Esophagus (tissue), 2 donors: ENCODE data around the gene XXYLT1. TPM values are rescaled to one million over a fixed set of nuclear protein-coding genes. Genes with fewer than 3 reads are reported as not detected.
"Not testable (repeated sequence)": the region's sequence is repeated elsewhere in the genome, so short reads cannot be mapped to it uniquely, and the experiment has no call there.

ENCODE experiments used
- H3K27ac ChIP-seq, 2 donors: one replicate each; pipeline ENCODE4 v1.5.1; 2013; ENCODE audit warnings: low read depth in 2 of 2, mild to moderate bottlenecking in 2 of 2, inconsistent platforms in 1 of 2, low read length in 1 of 2, moderate library complexity in 1 of 2
- H3K27me3 ChIP-seq, 2 donors: one replicate each; pipeline ENCODE4 v1.6.1; 2013; ENCODE audit warnings: low read length in 2 of 2, control low read depth in 1 of 2, mild to moderate bottlenecking in 1 of 2; ENCODE audit not compliant: insufficient read depth in 2 of 2, control insufficient read depth in 1 of 2
- H3K36me3 ChIP-seq, 2 donors: one replicate each; pipeline ENCODE4 v1.6.1; 2013; ENCODE audit warnings: low read length in 1 of 2; ENCODE audit not compliant: control insufficient read depth in 2 of 2, insufficient read depth in 2 of 2
- H3K4me1 ChIP-seq, 2 donors: one replicate each; pipeline ENCODE4 v1.6.1; 2013; ENCODE audit warnings: low read length in 1 of 2; ENCODE audit not compliant: control insufficient read depth in 2 of 2, insufficient read depth in 2 of 2
- H3K4me3 ChIP-seq, 2 donors: one replicate each; pipeline ENCODE4 v1.5.1; 2013; ENCODE audit warnings: low read length in 2 of 2, mild to moderate bottlenecking in 2 of 2, low read depth in 1 of 2, moderate library complexity in 1 of 2
- H3K9me3 ChIP-seq, 2 donors: one replicate each; pipeline ENCODE4 v1.6.1; 2013; ENCODE audit warnings: mild to moderate bottlenecking in 2 of 2, low read depth in 1 of 2, low read length in 1 of 2, moderate library complexity in 1 of 2; ENCODE audit not compliant: control insufficient read depth in 2 of 2, insufficient read depth in 1 of 2
- WGBS, 2 donors: extraction: QIAGEN DNeasy Blood & Tissue Kit; methylation state at CpG; one replicate each; pipeline ENCODE4 v1.1.7; 2013; 5-methylcytosine and 5-hydroxymethylcytosine counted together
- polyA plus RNA-seq, 2 donors: library from polyadenylated mRNA; stranded (reverse); fragments of 200-250 nt; gene quantifications; one replicate each; pipeline ENCODE4 v1.2.3, GENCODE V29; 2013
- donor health status: healthy with polysubstance abuse.
- donor health status: Bipolar disorder and iron deficiency.

The XXYLT1 gene
- polyA plus RNA-seq, 2 donors = 10.2 to 10.4 TPM

DNA sequence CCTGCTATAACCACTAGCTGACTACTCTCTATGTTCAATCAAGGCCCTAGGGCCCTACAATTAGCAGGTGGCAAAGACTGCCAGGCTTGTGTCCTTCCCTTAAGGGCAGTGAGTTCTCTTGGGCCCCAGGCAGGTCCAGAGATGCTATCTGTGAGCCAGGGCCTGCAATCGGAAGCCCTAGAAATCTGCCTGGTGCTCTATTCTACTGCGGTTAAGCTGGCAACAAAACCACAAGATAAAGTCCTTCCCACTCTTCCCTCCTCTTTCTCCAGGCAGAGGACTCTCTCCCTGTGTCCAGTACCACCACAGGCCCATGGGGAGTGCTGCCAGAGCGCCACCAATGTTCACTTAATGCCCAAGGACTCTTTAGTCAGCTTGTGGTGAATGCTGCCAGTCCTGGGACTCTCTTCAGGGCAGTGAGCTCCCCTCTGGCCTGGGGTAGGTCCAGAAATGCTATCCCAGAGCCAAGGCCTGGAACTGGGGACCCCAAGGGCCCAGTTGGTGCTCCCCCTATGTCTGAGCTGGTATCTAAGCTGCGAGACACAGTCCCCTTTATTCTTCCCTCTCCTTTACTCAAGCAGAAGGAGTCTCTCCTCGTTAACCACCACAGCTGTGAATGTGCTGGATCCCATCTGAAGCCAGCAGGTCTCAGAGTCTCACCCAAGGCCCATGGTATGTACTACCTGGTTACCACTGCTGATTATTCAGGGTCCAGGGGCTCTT lies 34.7 kb downstream of the XXYLT1 start:
- no peaks in the 10 kb centered on the region for H3K27me3 ChIP-seq
- WGBS, 2 donors = 97 to 99% methylated on average over 5 of the region's 5 CpGs
- H3K4me3 ChIP-seq = no peak overlapping the region
- H3K27ac ChIP-seq = no peak overlapping the region
- H3K4me1 ChIP-seq = peaks cover 5 to 17% of the 10 kb centered on the region in 2 donors
- H3K36me3 ChIP-seq = no peaks in the 10 kb centered on the region
- H3K9me3 ChIP-seq = peaks cover 0 to 10% of the 10 kb centered on the region in 2 donors

DNA sequence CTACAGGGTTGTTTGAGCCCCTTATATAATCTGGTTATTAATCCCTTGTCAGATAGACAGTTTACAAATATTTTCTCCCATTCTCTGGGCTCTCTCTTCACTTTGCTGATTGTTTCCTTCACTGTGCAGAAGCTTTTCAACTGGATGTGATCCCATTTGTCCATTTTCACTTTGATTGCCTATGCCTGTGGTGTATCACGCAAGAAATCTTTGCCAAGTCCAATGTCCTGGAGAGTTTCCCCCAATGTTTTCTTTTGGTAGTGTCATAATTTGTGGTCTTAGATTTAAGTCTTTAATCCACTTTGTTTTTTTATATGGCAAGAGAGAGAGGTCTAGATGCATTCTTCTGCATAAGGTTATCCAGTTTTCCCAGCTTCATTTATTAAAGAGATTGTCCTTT lies 40.7 kb downstream of the XXYLT1 start:
- no peaks in the 10 kb centered on the region for H3K36me3 ChIP-seq
- no peaks in the 10 kb centered on the region for H3K27me3 ChIP-seq
- WGBS, 2 donors = 89 to 100% methylated on average over 1 of the region's 1 CpG
- H3K9me3 ChIP-seq = no peaks in the 10 kb centered on the region
- no peak overlapping the region for H3K27ac ChIP-seq
- peaks cover 0 to 3% of the 10 kb centered on the region in 2 donors for H3K4me1 ChIP-seq
- no peak overlapping the region for H3K4me3 ChIP-seq

- H3K27me3 ChIP-seq, H3K4me3 ChIP-seq, H3K36me3 ChIP-seq, H3K4me1 ChIP-seq, H3K9me3 ChIP-seq, H3K27ac ChIP-seq: not testable (repeated sequence)
- WGBS, 2 donors = 96 to 100% methylated on average over 5 of the region's 5 CpGs
Observed at GRCh38 chr3:195228886-195229285, 42.1 kb downstream of the XXYLT1 start.

- WGBS, 2 donors = 82 to 93% methylated on average over 6 of the region's 6 CpGs
- no peak overlapping the region for H3K27ac ChIP-seq
- peaks cover 0 to 3% of the 10 kb centered on the region in 2 donors for H3K4me1 ChIP-seq
- H3K4me3 ChIP-seq = no peak overlapping the region
- H3K27me3 ChIP-seq = no peaks in the 10 kb centered on the region
- H3K9me3 ChIP-seq = no peaks in the 10 kb centered on the region
- no peaks in the 10 kb centered on the region for H3K36me3 ChIP-seq
Observed at GRCh38 chr3:195227871-195228270, 43.1 kb downstream of the XXYLT1 start.

DNA sequence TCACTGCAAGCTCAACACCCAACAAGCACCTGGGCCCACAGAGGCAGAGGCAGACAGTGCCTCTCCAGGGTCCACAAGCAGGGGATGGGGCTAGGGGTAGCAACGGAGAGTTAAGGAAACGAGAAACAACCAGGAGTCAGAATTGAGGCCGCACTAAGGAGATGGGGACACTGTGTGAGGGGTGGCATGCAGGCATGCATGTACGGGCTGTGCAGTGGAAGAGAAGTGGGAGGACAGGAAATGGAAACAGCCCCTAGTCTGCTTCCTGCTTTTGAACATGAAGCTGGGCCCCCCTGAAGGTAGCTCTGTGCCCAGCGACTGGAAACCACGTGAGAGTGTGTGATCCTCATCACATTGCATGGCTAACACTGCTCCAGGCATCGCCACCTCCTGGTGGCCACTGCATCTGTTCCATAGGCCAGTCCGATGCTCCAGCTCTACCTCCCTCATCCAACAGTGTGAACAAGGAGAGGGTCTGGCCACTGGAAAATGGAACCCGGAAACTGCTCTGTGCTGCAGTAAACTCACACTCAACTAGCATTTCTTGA lies 44.0 kb downstream of the XXYLT1 start:
- no peaks in the 10 kb centered on the region for H3K27me3 ChIP-seq
- no peaks in the 10 kb centered on the region for H3K9me3 ChIP-seq
- H3K4me3 ChIP-seq = no peak overlapping the region
- WGBS, 2 donors = 70 to 74% methylated on average over 9 of the region's 9 CpGs
- no peak overlapping the region for H3K27ac ChIP-seq
- peaks cover 0 to 4% of the 10 kb centered on the region in 2 donors for H3K4me1 ChIP-seq
- H3K36me3 ChIP-seq = no peaks in the 10 kb centered on the region

DNA sequence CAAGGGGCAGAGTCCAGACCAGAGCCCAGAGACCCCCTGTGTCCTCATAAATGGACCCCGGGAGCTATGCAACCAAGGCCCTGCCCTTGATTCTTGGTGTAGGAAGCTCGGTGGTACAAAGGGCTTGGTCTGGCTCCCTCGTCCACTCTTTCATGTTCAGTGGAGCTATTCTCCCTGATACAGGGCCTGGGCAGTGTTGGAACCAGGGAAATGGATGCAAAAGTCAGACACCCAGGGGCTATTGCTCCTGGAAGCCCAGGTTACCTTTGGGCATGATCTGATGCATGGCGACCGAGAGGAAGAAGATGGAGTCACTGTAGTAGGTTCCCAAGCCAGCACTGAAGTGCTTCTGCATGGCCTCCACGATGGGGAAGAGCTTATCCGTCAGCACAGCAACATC lies 44.5 kb downstream of the XXYLT1 start:
- Histone ChIP-seq H3K36me3 (no peaks in the 10 kb centered on the region), H3K27ac (no peak overlapping the region), H3K9me3 (no peaks in the 10 kb centered on the region), H3K4me3 (no peak overlapping the region), H3K27me3 (no peaks in the 10 kb centered on the region), H3K4me1 (peaks cover 4 to 7% of the 10 kb centered on the region in 2 donors)
- WGBS, 2 donors = 95% methylated on average over 7 of the region's 7 CpGs

DNA sequence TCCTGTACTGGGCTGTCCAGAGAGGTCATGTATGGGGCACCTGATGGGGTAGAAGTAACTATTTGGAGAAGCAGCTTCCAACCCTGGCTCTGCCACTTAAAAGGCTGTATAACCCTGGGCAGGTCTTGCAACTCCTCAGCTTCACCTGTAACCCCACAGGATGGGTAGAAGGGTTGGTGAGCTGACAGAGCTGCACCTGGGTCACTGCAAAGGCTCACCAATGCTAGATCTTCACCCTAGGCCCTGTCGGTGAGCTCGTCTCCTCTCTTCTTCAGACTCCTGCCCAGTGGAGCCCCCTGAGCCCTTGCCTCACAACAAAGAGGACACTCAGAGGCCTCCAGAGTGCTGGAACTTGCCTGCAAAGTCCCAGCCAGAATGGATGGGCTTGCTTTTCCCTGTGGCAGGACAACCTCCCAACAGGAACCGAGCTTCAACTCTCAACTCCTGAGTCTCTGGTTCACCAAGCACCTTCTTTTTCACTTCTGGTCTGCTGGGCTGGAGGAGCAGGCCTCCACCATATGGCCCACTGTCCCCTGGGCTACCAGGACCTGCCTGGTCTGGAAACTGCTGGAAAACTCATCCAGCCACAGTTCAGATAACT lies 45.9 kb downstream of the XXYLT1 start:
- H3K9me3 ChIP-seq = no peaks in the 10 kb centered on the region
- peak overlapping the region in 1 of 2 donors; percentile 15 for H3K27ac ChIP-seq
- 97% methylated on average over 3 of the region's 3 CpGs for WGBS, 2 donors
- H3K4me3 ChIP-seq = no peak overlapping the region
- no peaks in the 10 kb centered on the region for H3K27me3 ChIP-seq
- peaks cover 7 to 9% of the 10 kb centered on the region in 2 donors for H3K4me1 ChIP-seq
- no peaks in the 10 kb centered on the region for H3K36me3 ChIP-seq

DNA sequence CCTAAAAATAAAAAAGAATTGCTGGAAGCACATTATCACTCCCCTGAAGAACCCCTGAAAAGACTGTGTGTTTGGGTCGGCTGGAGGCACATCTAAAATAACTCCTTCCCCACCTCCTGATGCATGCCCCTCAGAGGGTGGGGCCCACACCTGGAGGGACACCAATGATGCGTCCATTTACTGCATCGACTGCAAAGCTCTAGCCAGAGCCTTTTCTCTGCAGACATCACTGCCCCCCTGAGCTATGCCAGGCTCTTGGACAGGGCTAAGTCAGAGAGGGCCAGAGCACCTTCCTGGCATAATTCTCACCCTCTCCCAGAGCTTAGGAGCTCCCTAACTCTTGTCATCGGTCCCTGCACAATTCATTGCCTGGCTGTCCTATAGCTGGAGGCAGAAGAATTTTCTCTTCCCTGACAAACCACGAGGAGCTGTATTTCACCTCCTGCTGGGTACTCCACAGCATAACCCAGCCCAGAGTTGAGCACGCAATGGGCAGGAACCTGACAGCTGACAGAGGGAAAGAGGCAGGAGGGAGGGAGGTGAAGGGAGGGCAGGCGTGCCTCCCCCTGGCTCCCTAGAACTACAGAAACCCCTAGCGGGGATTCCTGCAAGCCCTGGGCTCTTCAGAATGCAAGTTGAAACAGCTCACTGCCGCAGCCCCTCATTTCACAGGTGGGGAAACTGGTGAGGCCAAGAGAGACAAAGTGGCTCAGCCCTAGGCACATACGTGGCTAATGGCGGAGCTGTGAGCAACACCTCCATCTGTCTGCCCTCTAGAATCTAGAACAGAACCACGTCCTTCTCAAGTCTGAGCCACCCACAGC lies 46.6 kb downstream of the XXYLT1 start:
- Histone ChIP-seq H3K27me3 (no peaks in the 10 kb centered on the region), H3K9me3 (no peaks in the 10 kb centered on the region), H3K4me3 (no peak overlapping the region), H3K4me1 (peaks cover 7 to 9% of the 10 kb centered on the region in 2 donors), H3K27ac (peak overlapping the region in 1 of 2 donors; percentile 39), H3K36me3 (no peaks in the 10 kb centered on the region)
- 86 to 87% methylated on average over 12 of the region's 12 CpGs for WGBS, 2 donors

DNA sequence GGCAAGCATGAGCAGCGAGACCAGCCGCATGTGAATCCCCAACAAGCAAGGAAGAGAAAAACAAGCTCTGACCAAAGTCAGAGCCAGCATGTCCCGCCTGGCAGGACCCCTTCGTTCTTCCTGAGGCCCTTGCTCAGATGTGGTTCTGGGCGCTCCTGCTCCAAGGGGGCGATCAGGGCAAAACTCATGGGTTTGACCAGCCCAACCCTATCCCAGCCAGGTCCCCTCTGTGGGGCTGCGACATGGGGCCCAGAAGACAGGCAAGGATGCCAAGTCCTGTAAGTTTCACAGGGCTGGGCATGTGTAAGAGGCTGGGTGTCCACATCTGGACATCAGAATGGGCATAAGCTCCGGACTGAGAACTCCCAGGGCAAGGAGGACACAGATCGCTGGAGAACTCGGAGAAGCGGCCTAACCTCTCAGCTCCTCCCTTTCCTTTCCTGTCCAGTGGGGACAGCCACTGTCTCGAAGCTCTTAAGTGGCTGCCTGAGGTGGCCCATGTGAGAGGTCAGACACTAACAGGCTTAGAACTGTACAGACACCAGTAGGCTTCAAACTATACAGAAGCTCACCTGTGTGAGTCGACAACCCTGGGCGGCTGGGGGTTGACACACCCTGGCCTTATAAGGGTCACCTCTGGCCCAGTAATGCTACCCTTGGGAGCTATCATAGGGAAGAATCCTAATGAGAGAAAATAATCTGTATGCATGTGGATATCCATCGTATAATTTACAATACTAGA lies 48.9 kb downstream of the XXYLT1 start:
- peaks cover 3 to 9% of the 10 kb centered on the region in 2 donors for H3K4me1 ChIP-seq
- H3K27ac ChIP-seq = peak overlapping the region; percentile 7 to 70
- no peaks in the 10 kb centered on the region for H3K27me3 ChIP-seq
- no peak overlapping the region for H3K4me3 ChIP-seq
- WGBS, 2 donors = 89 to 91% methylated on average over 15 of the region's 15 CpGs
- no peaks in the 10 kb centered on the region for H3K9me3 ChIP-seq
- no peaks in the 10 kb centered on the region for H3K36me3 ChIP-seq
